Kidney capillary endothelial cell (primary cell): ENCODE measurements around the gene RAB40AL.

ENCODE experiments used
- DNase-seq: peaks from one replicate; pipeline ENCODE4 v3.0.0-alpha.2; 2018; ENCODE audit warnings: low spot score

The RAB40AL gene

DNA sequence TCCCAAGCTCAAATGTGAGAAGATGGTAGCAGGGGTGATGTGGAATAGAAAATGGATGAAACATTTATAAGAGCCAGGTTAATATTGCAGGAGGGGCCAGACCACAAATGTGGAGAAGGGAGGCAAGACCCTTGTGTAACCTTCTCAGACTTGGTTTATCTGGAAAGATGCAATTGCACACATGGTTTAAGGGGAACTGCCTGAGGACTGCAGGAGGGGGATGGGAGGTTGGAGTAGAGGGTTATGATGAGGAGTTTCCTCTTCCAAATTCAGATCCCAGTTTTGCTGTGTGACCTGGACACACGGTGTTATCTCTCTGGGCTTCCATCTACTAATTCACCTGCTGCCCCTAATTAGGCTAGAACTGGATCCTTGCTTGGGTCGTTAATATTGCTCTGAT, 46.1 kb downstream of the RAB40AL start:
- DNase-seq = no peak

- DNase-seq = no peak
Observed at GRCh38 chrX:102985192-102985591, 48.1 kb downstream of the RAB40AL start.
